ENCODE measurements around the gene C1GALT1C1L.

Gene C1GALT1C1L

DNA sequence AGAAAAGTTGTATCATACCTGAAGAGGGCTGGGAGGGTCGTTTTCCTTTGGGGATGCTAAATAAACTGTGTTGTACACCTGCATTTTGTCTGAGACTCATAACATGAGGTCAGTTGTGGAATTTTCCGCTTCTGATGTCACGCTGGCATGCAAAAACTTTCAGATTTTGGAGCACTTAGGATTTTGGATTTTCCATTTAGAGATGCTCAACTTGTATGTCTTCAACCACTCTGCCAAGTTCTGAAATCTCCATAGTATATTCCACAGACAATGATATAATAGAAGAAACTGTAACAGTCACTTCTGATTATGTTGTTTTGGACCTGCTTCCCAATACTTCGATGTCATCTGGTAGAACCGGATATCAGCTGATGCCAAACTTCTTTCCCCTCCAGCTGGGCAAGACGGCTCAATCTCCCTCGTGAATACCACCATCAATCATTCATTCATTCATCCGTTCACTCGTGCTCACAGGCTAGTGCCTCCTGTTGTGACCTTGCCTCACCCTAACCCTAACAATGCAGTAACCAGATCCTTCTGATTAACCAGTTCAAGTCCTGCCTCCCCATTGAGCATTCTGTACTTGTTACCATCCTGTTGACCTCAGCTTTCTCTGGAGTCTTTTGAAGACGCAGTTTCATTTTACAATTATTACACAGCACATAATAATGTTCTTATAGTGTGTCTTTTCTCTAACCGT is 44.5 kb downstream of the C1GALT1C1L start:
- no peak overlapping the region for H3K27ac ChIP-seq
- TF ChIP-seq, protein P1, sequence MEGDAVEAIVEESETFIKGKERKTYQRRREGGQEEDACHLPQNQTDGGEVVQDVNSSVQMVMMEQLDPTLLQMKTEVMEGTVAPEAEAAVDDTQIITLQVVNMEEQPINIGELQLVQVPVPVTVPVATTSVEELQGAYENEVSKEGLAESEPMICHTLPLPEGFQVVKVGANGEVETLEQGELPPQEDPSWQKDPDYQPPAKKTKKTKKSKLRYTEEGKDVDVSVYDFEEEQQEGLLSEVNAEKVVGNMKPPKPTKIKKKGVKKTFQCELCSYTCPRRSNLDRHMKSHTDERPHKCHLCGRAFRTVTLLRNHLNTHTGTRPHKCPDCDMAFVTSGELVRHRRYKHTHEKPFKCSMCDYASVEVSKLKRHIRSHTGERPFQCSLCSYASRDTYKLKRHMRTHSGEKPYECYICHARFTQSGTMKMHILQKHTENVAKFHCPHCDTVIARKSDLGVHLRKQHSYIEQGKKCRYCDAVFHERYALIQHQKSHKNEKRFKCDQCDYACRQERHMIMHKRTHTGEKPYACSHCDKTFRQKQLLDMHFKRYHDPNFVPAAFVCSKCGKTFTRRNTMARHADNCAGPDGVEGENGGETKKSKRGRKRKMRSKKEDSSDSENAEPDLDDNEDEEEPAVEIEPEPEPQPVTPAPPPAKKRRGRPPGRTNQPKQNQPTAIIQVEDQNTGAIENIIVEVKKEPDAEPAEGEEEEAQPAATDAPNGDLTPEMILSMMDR (IDR thresholded peaks at IDR 0.05) = no peak
- TF ChIP-seq ZFX (IDR thresholded peaks at IDR 0.05; ENCODE audit: borderline replicate concordance) = no peak

Data from 22Rv1 (cell line).